OCI-LY1 (cell line): Measurements from ENCODE around the gene LSAMP.

ENCODE experiments used
- CTCF ChIP-seq: fragments of 200-600 bp; sonication (generic), shearing (Covaris generic); IDR thresholded peaks from 2 replicates; pipeline ENCODE4 v1.5.1; 2017; ENCODE audit warnings: mild to moderate bottlenecking, antibody characterized with exemption, low read length, moderate library complexity, mixed read lengths
- EZH2 ChIP-seq: fragments of 200-600 bp; sonication (generic), shearing (Covaris generic); IDR thresholded peaks from 2 replicates; pipeline ENCODE4 v1.8.0; 2017; ENCODE audit warnings: borderline replicate concordance, mixed run types, mild to moderate bottlenecking, antibody characterized with exemption, low read length, moderate library complexity, mixed read lengths

- TF ChIP-seq CTCF (no peak), EZH2 (no peak)
Measured at GRCh38 chr3:115808816-115809215, 636.5 kb downstream of the LSAMP start.
